HFFc6 (cell line): Measurements from ENCODE around the gene ATXN1. TPM values are rescaled to one million over a fixed set of nuclear protein-coding genes. Genes with fewer than 3 reads are reported as not detected.
A peak's percentile ranks its signal among the peaks of the same experiment; 100 is the strongest.

ENCODE experiments used
- DNase-seq: peaks from one replicate; pipeline ENCODE4 v3.0.0-alpha.2; 2018
- H3K27ac Mint-ChIP-seq: 2 replicates; pipeline ENCODE4 v1.8.0; 2020; ENCODE audit warnings: mild to moderate bottlenecking, mixed read lengths
- H3K27me3 Mint-ChIP-seq: 2 replicates; pipeline ENCODE4 v1.8.0; 2021; ENCODE audit warnings: mild to moderate bottlenecking, moderate library complexity, mixed read lengths; ENCODE audit not compliant: insufficient read depth
- H3K36me3 Mint-ChIP-seq: 2 replicates; pipeline ENCODE4 v1.8.0; 2021; ENCODE audit warnings: low read depth, mixed read lengths
- H3K4me1 Mint-ChIP-seq: 2 replicates; pipeline ENCODE4 v1.8.0; 2020; ENCODE audit warnings: low read depth, mixed read lengths
- H3K4me3 Mint-ChIP-seq: 2 replicates; pipeline ENCODE4 v1.8.0; 2020; ENCODE audit warnings: mild to moderate bottlenecking, moderate library complexity, mixed read lengths
- H3K9me3 Mint-ChIP-seq: 2 replicates; pipeline ENCODE4 v1.8.0; 2020; ENCODE audit warnings: mild to moderate bottlenecking, mixed read lengths
- CTCF ChIP-seq: fragments of 200-600 bp; sonication (generic); IDR thresholded peaks from 2 replicates; pipeline ENCODE4 v1.5.0; 2021; ENCODE audit warnings: antibody characterized with exemption, mild to moderate bottlenecking
- total RNA-seq, 6 experiments: library from RNA; stranded (reverse); fragmentation: NEBNext Ultra II Directional; extraction: Animal tissue kit (Norgen Biotek cat#: 25700); gene quantifications; 2 replicates in 1 of 6; 3 replicates in 5 of 6; pipeline ENCODE4 v1.2.3, GENCODE V29; 2021

ATXN1 gene
- total RNA-seq, 6 experiments from 2014 or later = 28.2 to 41.5 (median 30.5) TPM

- peak; percentile 95 for TF ChIP-seq CTCF
- Mint-ChIP-seq H3K4me3 (peak overlapping the region; percentile 41), H3K9me3 (no peaks in the 10 kb centered on the region), H3K4me1 (peaks cover 52% of the 10 kb centered on the region), H3K27me3 (peaks cover 4% of the 10 kb centered on the region), H3K36me3 (no peaks in the 10 kb centered on the region), H3K27ac (peak overlapping the region; percentile 69)
- DNase-seq = peak; percentile 64
These were observed 444.5 kb downstream of the ATXN1 start for GRCh38 chr6:16316741-16317251.

GRCh38 chr6:16314296-16314695 is 447.0 kb downstream of the ATXN1 start:
- peaks cover 27% of the 10 kb centered on the region for H3K4me1 Mint-ChIP-seq
- peaks cover 2% of the 10 kb centered on the region for H3K36me3 Mint-ChIP-seq
- peaks cover 4% of the 10 kb centered on the region for H3K27me3 Mint-ChIP-seq
- H3K9me3 Mint-ChIP-seq = no peaks in the 10 kb centered on the region
- TF ChIP-seq CTCF = no peak
- no peak overlapping the region for H3K27ac Mint-ChIP-seq
- no peak for DNase-seq
- no peak overlapping the region for H3K4me3 Mint-ChIP-seq

- Mint-ChIP-seq H3K4me1 (peaks cover 22% of the 10 kb centered on the region), H3K9me3 (no peaks in the 10 kb centered on the region), H3K4me3 (no peak overlapping the region), H3K27ac (no peak overlapping the region), H3K36me3 (peaks cover 5% of the 10 kb centered on the region), H3K27me3 (peaks cover 4% of the 10 kb centered on the region)
- no peak for TF ChIP-seq CTCF
- no peak for DNase-seq
These were observed 447.5 kb downstream of the ATXN1 start for GRCh38 chr6:16313732-16314131.

GRCh38 chr6:16311763-16312162 is 449.5 kb downstream of the ATXN1 start:
- Mint-ChIP-seq H3K27ac (no peak overlapping the region), H3K27me3 (peaks cover 4% of the 10 kb centered on the region), H3K4me3 (no peak overlapping the region), H3K9me3 (no peaks in the 10 kb centered on the region), H3K36me3 (peaks cover 9% of the 10 kb centered on the region), H3K4me1 (peaks cover 2% of the 10 kb centered on the region)
- no peak for DNase-seq
- TF ChIP-seq CTCF = no peak

- H3K36me3 Mint-ChIP-seq = peaks cover 12% of the 10 kb centered on the region
- DNase-seq = no peak
- no peak overlapping the region for H3K4me3 Mint-ChIP-seq
- no peaks in the 10 kb centered on the region for H3K4me1 Mint-ChIP-seq
- peaks cover 4% of the 10 kb centered on the region; the same call in 1 of the 2 replicates for H3K27me3 Mint-ChIP-seq
- no peaks in the 10 kb centered on the region for H3K9me3 Mint-ChIP-seq
- no peak for TF ChIP-seq CTCF
- no peak overlapping the region for H3K27ac Mint-ChIP-seq
These were observed 454.9 kb downstream of the ATXN1 start for GRCh38 chr6:16306334-16306733.

- no peak for TF ChIP-seq CTCF
- Mint-ChIP-seq H3K4me3 (no peak overlapping the region), H3K4me1 (no peaks in the 10 kb centered on the region), H3K27ac (no peak overlapping the region), H3K27me3 (peaks cover 4% of the 10 kb centered on the region; the same call in 1 of the 2 replicates), H3K36me3 (peaks cover 12% of the 10 kb centered on the region), H3K9me3 (no peaks in the 10 kb centered on the region)
- no peak for DNase-seq
These were observed 455.5 kb downstream of the ATXN1 start for GRCh38 chr6:16305788-16306187.
